ENCODE data around the gene SVIL. TPM values are rescaled to one million over a fixed set of nuclear protein-coding genes. Genes with fewer than 3 reads are reported as not detected.

Gene SVIL
- total RNA-seq, 3 donors from 2014 or later: 25.8 to 69.5 (median 60.6) TPM

DNA sequence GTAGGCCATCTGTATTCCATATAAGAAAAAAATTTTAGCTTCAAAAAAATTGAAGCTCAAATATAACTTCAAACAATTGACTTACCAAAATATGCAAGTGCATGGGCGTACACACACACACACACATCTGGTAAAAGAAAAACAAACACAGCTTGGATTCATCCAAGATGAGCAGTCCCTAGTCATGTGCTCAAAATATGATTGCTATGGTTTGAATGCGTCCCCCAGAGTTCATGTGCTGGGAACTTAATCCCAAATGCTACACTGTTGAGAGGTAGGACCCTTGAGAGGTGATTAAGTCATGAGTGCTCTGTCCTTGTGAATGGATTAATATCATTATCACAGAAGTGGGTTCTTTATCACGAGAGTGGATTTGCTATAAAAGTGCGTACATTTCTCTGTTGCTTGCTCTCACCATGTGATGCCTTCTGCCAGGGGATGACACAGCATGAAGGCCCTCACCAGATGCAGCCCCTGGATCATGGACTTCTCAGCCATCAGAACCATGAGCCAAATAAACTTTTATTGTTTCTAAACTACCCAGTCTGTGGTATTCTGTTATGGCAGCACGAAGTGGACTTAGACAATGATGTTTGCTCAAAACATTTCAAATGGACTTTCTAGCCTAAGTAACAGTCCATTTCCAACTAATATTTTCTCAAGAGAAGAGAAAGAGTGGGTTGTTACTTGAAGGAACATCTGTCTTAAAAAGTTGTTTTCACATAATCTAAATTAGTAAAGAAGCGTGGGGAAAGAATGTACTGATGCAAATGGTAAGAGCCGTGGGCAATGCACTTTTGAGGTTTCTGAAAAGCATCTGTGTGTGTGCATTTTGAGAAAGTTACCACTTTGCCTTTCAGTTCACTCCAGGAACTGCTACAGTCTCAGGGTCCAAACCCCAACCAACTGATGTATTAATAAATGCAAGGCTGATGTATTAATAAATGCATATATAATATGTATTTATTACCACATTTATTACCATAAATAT lies 15.1 kb upstream of the SVIL start:
- Histone ChIP-seq H3K36me3 (no peaks in the 10 kb centered on the region), H3K9me3 (no peaks in the 10 kb centered on the region), H3K27me3 (no peaks in the 10 kb centered on the region), H3K27ac (peak overlapping the region; percentile 63 to 75), H3K4me3 (no peak overlapping the region), H3K4me1 (peaks cover 0 to 10% of the 10 kb centered on the region in 2 donors)
- TF ChIP-seq, protein P1, sequence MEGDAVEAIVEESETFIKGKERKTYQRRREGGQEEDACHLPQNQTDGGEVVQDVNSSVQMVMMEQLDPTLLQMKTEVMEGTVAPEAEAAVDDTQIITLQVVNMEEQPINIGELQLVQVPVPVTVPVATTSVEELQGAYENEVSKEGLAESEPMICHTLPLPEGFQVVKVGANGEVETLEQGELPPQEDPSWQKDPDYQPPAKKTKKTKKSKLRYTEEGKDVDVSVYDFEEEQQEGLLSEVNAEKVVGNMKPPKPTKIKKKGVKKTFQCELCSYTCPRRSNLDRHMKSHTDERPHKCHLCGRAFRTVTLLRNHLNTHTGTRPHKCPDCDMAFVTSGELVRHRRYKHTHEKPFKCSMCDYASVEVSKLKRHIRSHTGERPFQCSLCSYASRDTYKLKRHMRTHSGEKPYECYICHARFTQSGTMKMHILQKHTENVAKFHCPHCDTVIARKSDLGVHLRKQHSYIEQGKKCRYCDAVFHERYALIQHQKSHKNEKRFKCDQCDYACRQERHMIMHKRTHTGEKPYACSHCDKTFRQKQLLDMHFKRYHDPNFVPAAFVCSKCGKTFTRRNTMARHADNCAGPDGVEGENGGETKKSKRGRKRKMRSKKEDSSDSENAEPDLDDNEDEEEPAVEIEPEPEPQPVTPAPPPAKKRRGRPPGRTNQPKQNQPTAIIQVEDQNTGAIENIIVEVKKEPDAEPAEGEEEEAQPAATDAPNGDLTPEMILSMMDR (IDR thresholded peaks at IDR 0.05): no peak
- TF ChIP-seq POLR2A (IDR thresholded peaks at IDR 0.05) (no peak), POLR2AphosphoS5 (IDR thresholded peaks at IDR 0.05) (no peak)
- DNase-seq (ENCODE audit: low spot score in 2 of 2): no peak
- intact Hi-C loops (cut with DNase I; ENCODE audit: low total_unique reads): no loop called here

DNA sequence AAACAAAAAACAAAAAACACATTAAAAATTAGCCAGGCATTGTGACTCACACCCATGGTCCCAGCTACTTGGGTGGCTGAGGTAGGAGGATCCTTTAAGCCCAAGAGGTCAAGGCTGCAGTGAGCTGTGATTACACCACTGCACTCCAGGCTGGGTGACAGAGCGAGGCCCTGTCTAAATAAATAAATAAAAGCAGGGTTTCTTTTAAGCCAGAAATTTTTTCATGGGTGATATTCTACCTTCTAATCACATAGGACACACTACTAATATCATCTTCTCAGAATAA lies 14.2 kb upstream of the SVIL start:
- DNase-seq (ENCODE audit: low spot score in 2 of 2): no peak
- H3K27me3 ChIP-seq: no peaks in the 10 kb centered on the region
- H3K4me3 ChIP-seq: no peak overlapping the region
- peak overlapping the region; percentile 74 to 75 for H3K27ac ChIP-seq
- no peaks in the 10 kb centered on the region for H3K9me3 ChIP-seq
- TF ChIP-seq POLR2AphosphoS5 (IDR thresholded peaks at IDR 0.05) (no peak), POLR2A (IDR thresholded peaks at IDR 0.05) (no peak)
- TF ChIP-seq, protein P1 (IDR thresholded peaks at IDR 0.05): no peak
- intact Hi-C loops (cut with DNase I; ENCODE audit: low total_unique reads): no loop called here
- H3K4me1 ChIP-seq: peaks cover 0 to 18% of the 10 kb centered on the region in 2 donors
- no peaks in the 10 kb centered on the region for H3K36me3 ChIP-seq

DNA sequence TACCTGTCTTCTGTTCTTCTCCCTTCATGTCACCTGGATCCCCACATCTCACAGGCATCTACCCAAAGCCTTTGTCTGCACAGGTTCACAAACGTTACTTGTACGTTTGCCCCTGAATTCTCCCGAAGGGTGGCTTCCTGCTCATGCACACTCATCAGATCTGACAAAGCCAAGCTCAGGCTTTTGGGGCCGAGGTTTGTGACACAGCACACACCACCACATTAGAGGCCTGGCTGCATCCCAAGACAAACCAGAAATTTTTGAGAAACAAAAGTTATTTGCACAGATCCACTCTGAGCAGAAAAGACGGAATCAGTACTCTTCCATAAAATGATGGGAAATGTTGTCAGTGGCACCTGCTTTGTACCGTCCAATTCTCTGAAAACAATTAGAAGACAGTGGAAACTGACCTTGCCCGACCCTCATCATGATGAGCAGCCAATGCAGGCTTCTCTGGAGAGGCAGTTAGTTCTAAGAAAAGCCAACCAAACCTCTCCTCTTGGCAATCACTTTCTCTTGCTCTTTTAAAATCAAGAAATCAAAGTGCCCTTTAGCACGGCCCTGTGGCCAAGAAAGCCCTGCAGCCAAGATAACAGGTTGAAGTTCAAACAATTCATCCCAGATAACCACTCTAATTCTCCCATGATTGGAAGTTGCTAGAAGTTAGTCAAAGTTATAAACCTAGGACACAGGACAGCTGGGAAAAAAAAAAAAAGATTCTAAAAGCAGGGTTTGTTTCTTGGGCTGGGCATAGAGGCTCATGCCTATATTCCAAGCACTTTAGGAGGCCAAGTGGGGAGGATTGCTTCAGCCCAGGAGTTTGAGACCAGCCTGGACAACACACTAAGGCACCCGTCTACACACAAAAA lies 13.6 kb upstream of the SVIL start:
- Histone ChIP-seq H3K27me3 (no peaks in the 10 kb centered on the region), H3K4me1 (peaks cover 0 to 20% of the 10 kb centered on the region in 2 donors), H3K27ac (peak overlapping the region; percentile 74 to 75), H3K36me3 (no peaks in the 10 kb centered on the region), H3K4me3 (no peak overlapping the region), H3K9me3 (no peaks in the 10 kb centered on the region)
- DNase-seq (ENCODE audit: low spot score in 2 of 2): no peak
- no peak for TF ChIP-seq POLR2A (IDR thresholded peaks at IDR 0.05)
- no peak for TF ChIP-seq POLR2AphosphoS5 (IDR thresholded peaks at IDR 0.05)
- TF ChIP-seq, protein P1 (IDR thresholded peaks at IDR 0.05): no peak
- intact Hi-C loops (cut with DNase I; ENCODE audit: low total_unique reads): no loop called here

DNA sequence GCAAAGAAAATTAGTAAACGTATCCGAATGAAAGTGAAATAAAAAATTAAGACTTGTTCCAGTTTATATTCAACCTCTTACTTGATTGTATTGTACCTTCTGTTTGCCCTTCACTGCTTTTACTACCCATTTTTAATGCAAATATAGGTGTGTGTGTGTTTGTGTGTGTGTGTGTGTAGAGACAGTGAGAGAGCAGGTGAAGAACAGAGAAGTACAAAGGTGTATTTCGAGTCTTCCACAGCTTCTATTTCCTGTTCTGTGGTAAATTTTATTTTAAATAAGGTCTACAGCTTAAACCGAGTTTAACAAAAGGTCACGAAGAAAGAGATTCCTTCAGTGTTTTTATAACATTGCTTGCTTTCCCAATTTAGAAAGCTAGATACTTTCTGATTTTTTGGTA lies 12.7 kb upstream of the SVIL start:
- intact Hi-C loops (cut with DNase I; ENCODE audit: low total_unique reads): no loop called here
- Histone ChIP-seq H3K27ac (peak overlapping the region; percentile 75 to 83), H3K4me3 (peak overlapping the region in 2 of 3 donors; percentile 7 to 17), H3K4me1 (peaks cover 0 to 20% of the 10 kb centered on the region in 2 donors), H3K27me3 (no peaks in the 10 kb centered on the region), H3K36me3 (no peaks in the 10 kb centered on the region), H3K9me3 (no peaks in the 10 kb centered on the region)
- DNase-seq (ENCODE audit: low spot score in 2 of 2): no peak
- TF ChIP-seq POLR2A (IDR thresholded peaks at IDR 0.05) (no peak), POLR2AphosphoS5 (IDR thresholded peaks at IDR 0.05) (no peak)
- TF ChIP-seq, protein P1 (IDR thresholded peaks at IDR 0.05): no peak
